DMS114 treated with DMSO at 0.1 percent for 48 hours (cell line): ENCODE measurements around the gene CUL7.
"Not testable (repeated sequence)": the region's sequence is repeated elsewhere in the genome, so short reads cannot be mapped to it uniquely, and the experiment has no call there.

Experiments
- DNase-seq: peaks from one replicate; lab custom pipeline; 2025; ENCODE audit not compliant: unreplicated experiment; lab: John Stamatoyannopoulos, UW

The CUL7 gene

GRCh38 chr6:43053545-43054205 lies at the start of gene CUL7:
TSS of gene CUL7 (minus strand) at chr6:43053851. CDS start at chr6:43052788, 1,063 bp downstream.
- DNase-seq = peak; percentile 97

GRCh38 chr6:43101497-43101896 lies 47.8 kb upstream of the CUL7 start:
- DNase-seq = no peak

DNA sequence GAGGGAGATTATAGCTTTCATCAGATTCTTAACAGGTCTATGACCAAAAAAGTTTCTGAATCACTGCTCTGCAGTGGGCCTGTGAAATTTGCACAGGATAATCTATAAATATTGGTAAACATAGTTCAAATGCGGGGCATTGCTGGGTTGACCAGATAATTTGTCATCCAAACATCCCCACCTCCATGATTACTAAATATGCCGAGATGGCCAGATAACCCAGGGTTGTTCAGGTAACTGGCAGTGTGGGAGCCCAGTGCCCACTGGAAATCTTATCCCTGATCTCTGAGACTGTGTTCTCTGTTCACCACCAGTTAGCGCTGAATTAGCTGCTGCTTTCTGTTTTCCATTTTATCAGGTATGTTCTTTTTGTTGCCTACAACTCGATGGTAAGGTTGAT lies 43.9 kb upstream of the CUL7 start:
- DNase-seq = no peak

DNA sequence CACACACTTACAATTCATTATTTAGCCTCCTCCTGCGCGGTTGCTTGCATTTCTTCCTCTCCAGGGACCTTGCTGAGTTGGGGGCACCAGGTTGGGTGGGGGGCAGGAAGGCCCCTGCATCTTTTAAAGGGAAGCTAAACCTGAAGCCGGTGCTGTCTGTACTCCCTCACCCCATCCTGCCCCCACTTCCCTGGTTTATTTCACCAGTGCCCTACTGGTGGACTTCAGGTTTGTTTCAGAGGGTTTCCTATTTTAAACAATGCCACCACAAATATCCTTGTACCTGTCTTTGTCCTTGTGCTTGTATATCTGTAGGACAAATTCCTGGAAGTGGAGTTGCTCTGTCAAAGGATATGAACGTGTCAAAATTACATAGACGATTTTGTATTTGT lies 43.4 kb upstream of the CUL7 start:
- no peak for DNase-seq

- DNase-seq = no peak
Observed at GRCh38 chr6:43096451-43097097, 42.9 kb upstream of the CUL7 start.

- no peak for DNase-seq
Observed at GRCh38 chr6:43095939-43096338, 42.3 kb upstream of the CUL7 start.

DNA sequence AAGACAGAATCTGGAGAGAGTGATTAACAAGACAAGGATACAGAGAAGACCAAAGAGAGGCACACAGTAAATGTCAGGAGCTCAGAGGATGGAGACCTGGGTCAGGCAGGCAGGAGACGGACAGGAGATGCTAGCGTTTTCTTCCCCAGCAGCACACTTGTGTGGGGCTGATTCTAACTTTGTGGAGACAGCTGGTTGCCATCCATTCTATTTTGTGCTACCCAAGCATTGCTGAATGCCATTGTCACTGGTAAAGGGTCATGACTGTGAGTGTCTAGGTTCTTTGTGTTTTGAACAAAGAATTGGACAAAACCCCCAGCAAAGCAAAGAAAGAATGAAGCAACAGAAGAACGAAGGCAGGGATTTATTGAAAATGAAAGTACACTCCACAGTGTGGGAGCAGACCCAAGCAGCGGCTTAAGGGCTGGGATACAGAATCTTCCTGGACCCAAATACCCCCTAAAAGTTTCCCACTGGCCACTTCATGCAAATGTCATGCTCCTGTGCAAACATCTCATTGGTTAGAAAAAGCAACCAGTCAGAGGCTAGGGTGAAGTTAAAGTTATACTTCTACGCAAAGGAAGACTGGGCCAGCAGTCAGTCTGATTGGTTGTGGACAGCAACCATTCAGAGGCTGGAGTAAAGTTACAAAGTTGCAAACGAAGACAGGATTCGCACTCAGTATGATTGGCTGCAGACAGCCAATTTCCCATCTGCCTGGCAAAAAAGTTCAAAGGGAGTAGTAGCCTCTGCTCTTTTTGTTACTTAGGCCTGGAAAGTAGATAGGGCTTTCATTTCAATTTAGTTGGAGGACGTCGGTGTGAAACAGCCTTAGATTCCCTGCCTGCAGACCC lies 40.0 kb upstream of the CUL7 start:
- peak; percentile 33 for DNase-seq

- DNase-seq = no peak
Observed at GRCh38 chr6:43092635-43093034, 39.0 kb upstream of the CUL7 start.

DNA sequence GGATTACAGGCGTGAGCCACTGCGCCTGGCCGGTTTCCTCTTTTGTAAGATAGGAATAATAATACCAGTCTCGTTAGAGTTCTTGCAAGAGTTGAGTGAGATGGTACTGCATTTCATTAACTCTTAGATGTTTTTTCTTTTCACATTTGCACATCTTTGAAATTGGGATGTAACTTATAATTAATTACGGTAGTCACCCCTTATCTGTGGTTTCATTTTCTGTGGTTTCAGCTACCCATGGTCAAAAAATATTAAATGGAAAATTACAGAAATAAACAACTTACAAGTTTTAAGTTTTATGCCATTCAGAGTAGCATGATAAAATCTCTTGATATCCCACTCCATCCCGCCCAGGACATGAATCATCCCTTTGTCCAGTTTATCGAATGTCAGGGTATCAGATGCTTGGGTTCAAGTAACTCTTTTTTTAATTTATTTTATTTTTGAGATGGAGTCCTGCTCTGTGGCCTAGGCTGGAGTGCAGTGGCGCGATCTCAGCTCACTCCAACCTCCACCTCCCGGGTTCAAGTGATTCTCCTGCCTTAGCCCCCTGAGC lies 37.9 kb upstream of the CUL7 start:
- DNase-seq = no peak

DNA sequence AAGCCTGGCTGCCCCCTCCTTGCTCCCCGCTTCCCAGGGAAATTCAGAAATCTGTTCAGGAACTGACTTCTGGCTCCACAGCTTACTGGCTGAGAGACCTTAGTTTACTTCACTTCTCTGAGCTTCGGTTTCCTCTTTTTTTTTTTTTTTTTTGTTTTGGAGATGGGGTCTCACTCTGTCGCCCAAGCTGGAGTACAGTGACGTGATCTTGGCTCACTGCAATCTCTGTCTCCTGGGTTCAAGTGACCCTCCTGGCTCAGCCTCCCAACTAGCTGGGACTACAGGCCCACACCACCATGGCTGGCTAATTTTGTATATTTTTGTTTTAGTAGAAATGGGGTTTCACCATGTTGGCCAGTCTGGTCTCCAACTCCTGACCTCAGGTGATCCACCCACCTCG lies 37.4 kb upstream of the CUL7 start:
- no peak for DNase-seq

- no peak for DNase-seq
Observed at GRCh38 chr6:43090559-43090956, 36.9 kb upstream of the CUL7 start.

DNA sequence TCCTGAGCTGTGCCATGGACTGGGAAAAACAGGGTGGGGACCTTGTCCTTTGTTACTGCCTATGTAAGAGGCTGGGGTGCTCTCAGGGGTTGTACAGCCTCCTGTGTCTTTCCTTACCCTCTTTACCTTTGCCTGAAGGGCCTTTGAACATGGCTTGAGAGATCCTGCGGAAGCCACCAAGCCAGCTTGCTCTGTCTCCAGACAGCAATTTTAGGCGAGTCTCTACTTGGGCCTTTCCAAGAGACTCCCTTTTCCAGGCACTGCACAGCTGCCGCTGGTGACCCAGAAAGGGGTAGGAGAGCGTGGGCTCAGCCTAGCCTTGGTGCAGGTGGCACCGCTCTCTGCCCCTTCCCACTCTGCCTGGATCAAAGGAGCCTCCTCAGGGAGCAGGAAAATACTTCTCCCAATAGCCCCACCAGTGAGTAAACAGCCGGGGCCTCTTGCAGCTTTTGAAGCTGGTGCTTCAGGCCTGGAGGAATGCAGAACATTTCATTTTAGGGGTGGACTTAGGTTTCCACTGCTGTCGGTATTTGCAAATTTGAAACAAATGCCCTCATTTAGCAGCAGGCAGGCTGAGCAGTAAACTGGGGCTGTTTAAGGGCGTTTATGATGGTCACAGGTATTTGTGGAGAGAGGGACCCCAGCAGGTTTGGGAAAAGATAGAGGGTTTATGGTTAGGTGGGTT lies 36.4 kb upstream of the CUL7 start:
- no peak for DNase-seq

GRCh38 chr6:43089467-43089866 lies 35.8 kb upstream of the CUL7 start:
- no peak for DNase-seq

DNA sequence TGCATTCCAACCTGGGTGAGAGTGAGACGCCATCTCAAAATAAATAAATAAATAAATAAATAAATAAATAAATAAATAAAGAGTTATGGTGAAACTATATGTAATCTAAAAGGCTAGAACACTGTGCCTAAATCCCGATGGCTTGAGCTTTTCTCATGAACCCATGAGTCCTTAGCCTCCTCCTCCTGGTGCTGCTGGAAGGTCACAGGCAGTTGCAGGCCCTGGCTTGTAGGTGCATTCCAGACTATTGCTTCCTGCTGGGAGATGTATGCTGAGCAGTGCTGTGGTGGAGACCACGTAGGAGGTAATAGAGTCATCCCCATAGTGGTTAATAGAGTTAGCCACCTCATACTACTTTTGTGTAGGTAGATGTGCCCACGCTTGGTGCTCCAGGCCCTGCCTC lies 35.0 kb upstream of the CUL7 start:
- no peak for DNase-seq

- no peak for DNase-seq
Observed at GRCh38 chr6:43086022-43086658, 32.5 kb upstream of the CUL7 start.

DNA sequence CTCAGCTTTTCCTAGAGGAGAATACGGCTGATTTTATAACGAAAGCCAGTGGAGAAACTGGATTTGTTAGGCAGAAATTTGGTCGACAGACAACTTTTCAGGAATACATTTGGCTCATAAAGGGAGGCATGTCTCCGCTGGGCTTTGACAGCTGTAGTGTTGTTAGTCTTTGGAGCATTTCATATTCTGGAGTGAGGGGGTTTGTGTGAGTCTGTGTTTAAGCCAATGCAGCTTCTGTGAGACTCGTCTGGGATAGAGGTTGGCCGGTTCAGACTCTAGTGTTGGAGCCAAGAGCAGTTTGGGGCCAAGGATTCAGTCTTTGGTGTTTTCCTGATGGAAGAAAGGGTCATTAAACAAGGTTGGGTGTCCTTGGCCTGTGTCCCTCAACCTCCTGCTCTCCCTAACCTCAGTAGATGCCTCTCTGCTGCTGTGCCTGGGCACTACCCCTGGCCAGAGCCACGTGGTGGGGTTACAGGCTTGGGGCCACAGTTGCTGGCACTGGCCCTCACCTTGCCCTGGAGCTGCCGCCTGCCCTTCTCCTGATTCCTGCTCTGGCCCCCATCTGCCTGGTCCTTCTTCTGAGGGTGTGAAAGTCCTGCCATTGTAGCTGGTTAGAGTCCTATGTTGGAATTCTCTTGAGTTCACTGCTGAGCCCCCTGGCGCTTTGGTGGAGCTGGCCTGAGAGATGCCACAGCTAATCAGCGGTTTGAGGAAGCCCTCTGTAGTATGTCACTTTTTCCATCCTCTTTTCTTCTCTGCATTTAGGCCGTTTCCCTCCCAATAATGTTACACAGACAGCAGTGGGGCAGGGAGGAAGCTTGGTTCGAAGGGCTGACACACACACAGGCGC lies 29.4 kb upstream of the CUL7 start:
- DNase-seq = no peak

- not testable (repeated sequence) for DNase-seq
Observed at GRCh38 chr6:43081922-43082321, 28.3 kb upstream of the CUL7 start.

DNA sequence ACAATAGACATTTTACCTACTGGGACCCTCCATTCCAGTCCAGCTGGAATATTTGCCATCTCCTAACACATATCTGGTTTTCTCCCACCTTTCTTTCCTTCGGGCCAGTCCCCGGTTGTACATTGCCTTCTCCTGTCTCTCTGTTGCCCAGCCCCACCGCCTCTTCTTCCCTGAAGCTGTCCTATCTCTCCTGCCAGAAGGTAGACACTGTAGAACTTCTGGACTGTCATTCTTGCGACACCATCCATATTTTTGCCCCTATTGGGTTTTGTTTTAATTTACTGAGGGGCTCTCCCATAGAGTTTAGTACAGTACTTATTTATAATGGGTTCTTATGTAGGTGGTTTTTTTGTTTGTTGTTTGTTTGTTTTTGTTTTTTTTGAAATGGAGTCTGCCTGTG lies 27.4 kb upstream of the CUL7 start:
- DNase-seq = no peak

DNA sequence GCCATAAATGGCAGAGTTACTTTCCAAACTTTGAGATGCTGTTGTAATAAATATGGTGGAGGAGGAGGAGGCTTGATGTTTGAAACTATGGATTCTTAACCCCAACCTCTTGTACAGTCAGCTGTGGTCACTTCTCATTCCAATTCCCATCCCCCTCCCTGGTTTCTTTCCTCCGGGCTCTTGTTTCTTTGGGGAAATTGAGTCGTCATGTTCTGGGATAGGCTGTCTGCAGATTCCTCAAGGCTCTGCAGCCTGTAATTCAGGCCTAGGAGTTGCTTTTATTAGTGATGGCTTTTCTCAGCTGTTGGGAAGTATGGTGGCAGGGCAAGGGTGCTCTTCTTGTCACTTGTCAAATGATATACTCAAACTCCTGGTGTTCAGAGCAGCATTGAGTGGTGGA lies 25.0 kb upstream of the CUL7 start:
- DNase-seq = no peak

DNA sequence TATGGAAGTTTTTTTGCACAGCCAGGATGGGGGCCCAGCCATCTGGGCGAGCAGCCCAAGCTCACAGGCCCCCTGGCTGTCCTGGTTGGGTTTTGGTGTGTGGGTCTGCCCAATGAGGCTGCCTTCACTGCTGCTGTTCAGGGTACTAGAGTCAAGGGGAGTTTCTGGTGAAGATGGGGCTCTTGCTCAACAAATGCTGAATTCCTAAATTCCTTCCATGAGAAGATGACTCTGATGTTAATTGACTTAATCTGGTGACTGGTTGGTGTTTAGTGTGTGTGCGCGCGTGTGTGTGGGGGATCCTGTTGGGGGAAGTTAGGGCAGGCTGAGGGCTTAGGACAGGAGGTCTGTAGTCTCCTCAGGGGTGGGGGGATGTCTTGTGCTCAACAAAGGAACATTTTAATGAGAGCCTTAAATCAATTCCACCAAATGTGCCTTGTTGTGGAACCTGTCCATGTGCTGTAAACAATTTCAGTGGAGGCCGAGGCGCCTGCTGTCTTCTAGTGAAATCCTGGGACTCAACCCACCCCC lies 24.4 kb upstream of the CUL7 start:
- DNase-seq = no peak
